ENCODE data around the gene KDM4D.

The KDM4D gene

GRCh38 chr11:94956963-94957362, 16.5 kb upstream of the KDM4D start:
- no peak for DNase-seq (ENCODE audit: low read depth)
- no peak for TF ChIP-seq CTCF (IDR thresholded peaks at IDR 0.05; ENCODE audit: control insufficient read depth, insufficient read depth, low read depth, low read length, missing control alignments)
- H3K4me3 ChIP-seq (ENCODE audit: control insufficient read depth, low read depth, low read length), result no peak overlapping the region

GRCh38 chr11:94958121-94958696, 15.3 kb upstream of the KDM4D start:
- H3K4me3 ChIP-seq (ENCODE audit: control insufficient read depth, low read depth, low read length), result no peak overlapping the region
- DNase-seq (ENCODE audit: low read depth), result no peak
- no peak for TF ChIP-seq CTCF (IDR thresholded peaks at IDR 0.05; ENCODE audit: control insufficient read depth, insufficient read depth, low read depth, low read length, missing control alignments)

DNA sequence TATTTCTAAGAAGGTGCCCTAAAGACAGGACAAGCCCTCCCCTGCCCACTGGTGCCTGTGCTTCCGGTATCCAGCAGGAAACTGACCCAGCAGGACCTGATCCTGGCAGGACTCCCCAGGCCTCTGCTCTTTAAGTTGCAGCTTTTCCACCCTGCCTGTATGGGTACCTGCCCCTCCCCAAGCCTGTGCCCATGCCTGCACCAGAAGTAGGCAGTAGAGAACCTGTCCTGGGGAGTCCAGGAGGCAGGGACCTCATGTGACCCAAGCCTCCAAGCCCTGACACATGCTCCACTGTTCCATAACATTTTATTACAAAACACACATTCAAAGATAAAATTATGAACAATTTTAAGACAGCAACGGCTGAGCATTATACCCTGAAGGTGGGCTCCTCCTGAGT, 14.3 kb upstream of the KDM4D start:
- TF ChIP-seq CTCF (IDR thresholded peaks at IDR 0.05; ENCODE audit: control insufficient read depth, insufficient read depth, low read depth, low read length, missing control alignments), result no peak
- DNase-seq (ENCODE audit: low read depth), result no peak
- H3K4me3 ChIP-seq (ENCODE audit: control insufficient read depth, low read depth, low read length), result no peak overlapping the region

GRCh38 chr11:94960488-94960887, 13.0 kb upstream of the KDM4D start:
- TF ChIP-seq CTCF (IDR thresholded peaks at IDR 0.05; ENCODE audit: control insufficient read depth, insufficient read depth, low read depth, low read length, missing control alignments), result no peak
- H3K4me3 ChIP-seq (ENCODE audit: control insufficient read depth, low read depth, low read length), result no peak overlapping the region
- no peak for DNase-seq (ENCODE audit: low read depth)

GRCh38 chr11:94961255-94961654, 12.3 kb upstream of the KDM4D start:
- no peak for DNase-seq (ENCODE audit: low read depth)
- TF ChIP-seq CTCF (IDR thresholded peaks at IDR 0.05; ENCODE audit: control insufficient read depth, insufficient read depth, low read depth, low read length, missing control alignments), result no peak
- H3K4me3 ChIP-seq (ENCODE audit: control insufficient read depth, low read depth, low read length), result no peak overlapping the region

- no peak overlapping the region for H3K4me3 ChIP-seq (ENCODE audit: control insufficient read depth, low read depth, low read length)
- no peak for TF ChIP-seq CTCF (IDR thresholded peaks at IDR 0.05; ENCODE audit: control insufficient read depth, insufficient read depth, low read depth, low read length, missing control alignments)
- no peak for DNase-seq (ENCODE audit: low read depth)
Observed at GRCh38 chr11:94964934-94965333, 8.6 kb upstream of the KDM4D start.

Data from AG09309 (cell line).